Subcutaneous abdominal adipose tissue (tissue), 5 donors: ENCODE data around the gene TINCR.

Experiments used
- H3K27ac ChIP-seq: one replicate; pipeline ENCODE4 v1.7.0; 2013; ENCODE audit warnings: low read depth, mild to moderate bottlenecking, inconsistent platforms, low read length, moderate library complexity
- H3K27me3 ChIP-seq, 5 donors: one replicate each; pipeline ENCODE4 v1.7.0; 2013; ENCODE audit warnings: low read length in 5 of 5, inconsistent platforms in 1 of 5; ENCODE audit not compliant: control insufficient read depth in 5 of 5, insufficient read depth in 4 of 5
- H3K36me3 ChIP-seq, 5 donors: one replicate each; pipeline ENCODE4 v1.7.0; 2013; ENCODE audit warnings: low read length in 5 of 5; ENCODE audit not compliant: control insufficient read depth in 5 of 5, insufficient read depth in 5 of 5
- H3K4me1 ChIP-seq, 5 donors: one replicate each; pipeline ENCODE4 v1.7.0; 2013; ENCODE audit warnings: low read length in 5 of 5, mild to moderate bottlenecking in 3 of 5, moderate library complexity in 1 of 5; ENCODE audit not compliant: control insufficient read depth in 5 of 5, insufficient read depth in 5 of 5
- H3K4me3 ChIP-seq, 5 donors: one replicate each; pipeline ENCODE4 v1.7.0; 2013; ENCODE audit warnings: low read length in 5 of 5, low read depth in 1 of 5
- H3K9ac ChIP-seq, 5 donors: one replicate each; pipeline ENCODE4 v1.7.0; 2013; ENCODE audit warnings: low read length in 5 of 5, mild to moderate bottlenecking in 4 of 5, moderate library complexity in 3 of 5
- H3K9me3 ChIP-seq, 5 donors: one replicate each; pipeline ENCODE4 v1.7.0; 2013; ENCODE audit warnings: low read length in 5 of 5; ENCODE audit not compliant: control insufficient read depth in 5 of 5
- donor health status: healthy.
- donor health status: healthy.
- donor health status: healthy.
- donor health status: healthy.
- donor health status: healthy.

The TINCR gene

DNA sequence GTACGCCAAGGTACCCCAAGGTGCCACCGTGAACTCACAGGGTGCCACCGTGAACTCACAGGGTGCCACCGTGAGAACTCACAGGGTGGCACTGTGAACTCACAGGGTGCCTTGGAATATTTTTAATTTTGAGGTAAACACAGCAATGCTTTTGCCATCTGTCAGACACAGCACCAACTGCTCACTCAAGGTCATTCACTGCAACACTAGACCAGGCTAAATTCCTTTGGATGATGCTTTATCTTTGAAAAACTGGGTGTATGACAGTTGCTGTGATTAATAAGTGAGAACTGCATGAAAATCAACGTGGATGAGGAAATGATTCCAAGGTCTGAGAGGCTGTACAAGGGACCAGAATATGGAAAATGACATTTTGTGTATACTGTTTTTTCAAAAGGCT lies 35.9 kb upstream of the TINCR start:
- Histone ChIP-seq H3K4me3 (no peak overlapping the region), H3K9me3 (no peaks in the 10 kb centered on the region), H3K27ac (no peak overlapping the region), H3K9ac (no peak overlapping the region), H3K27me3 (no peaks in the 10 kb centered on the region), H3K36me3 (peaks cover 15 to 93% (median 87%) of the 10 kb centered on the region in 5 donors), H3K4me1 (peaks cover 0 to 2% (median 0%) of the 10 kb centered on the region in 5 donors)

DNA sequence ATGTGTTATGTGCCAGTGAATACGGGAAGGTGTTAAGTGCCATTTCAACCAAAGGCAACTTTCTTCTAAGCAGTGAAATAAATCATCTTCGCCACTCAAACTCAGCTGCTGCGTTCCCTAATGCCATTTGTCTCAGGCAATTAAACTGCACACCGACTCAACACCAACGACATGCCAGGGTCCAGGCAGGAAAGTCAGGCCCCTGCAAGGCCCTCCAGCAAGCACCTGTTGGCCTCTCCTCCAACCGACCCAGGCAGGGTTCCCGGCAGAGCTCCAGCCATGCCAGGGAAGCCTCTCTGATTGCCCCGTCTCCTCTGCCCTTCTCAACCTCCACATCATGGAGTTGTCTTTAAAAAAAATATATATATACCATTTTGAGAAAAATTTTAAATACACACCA lies 33.0 kb upstream of the TINCR start:
- Histone ChIP-seq H3K36me3 (peaks cover 13 to 93% (median 89%) of the 10 kb centered on the region in 5 donors), H3K9me3 (no peaks in the 10 kb centered on the region), H3K27me3 (no peaks in the 10 kb centered on the region), H3K4me3 (no peak overlapping the region), H3K27ac (no peak overlapping the region), H3K9ac (no peak overlapping the region), H3K4me1 (peaks cover 0 to 2% (median 0%) of the 10 kb centered on the region in 5 donors)

- Histone ChIP-seq H3K9ac (no peak overlapping the region), H3K9me3 (no peaks in the 10 kb centered on the region), H3K4me1 (peaks cover 0 to 11% (median 6%) of the 10 kb centered on the region in 5 donors), H3K27ac (no peak overlapping the region), H3K4me3 (no peak overlapping the region), H3K36me3 (peaks cover 7 to 98% (median 97%) of the 10 kb centered on the region in 5 donors), H3K27me3 (no peaks in the 10 kb centered on the region)
These were observed 28.0 kb upstream of the TINCR start for GRCh38 chr19:5595745-5596144.

GRCh38 chr19:5595129-5595528 lies 27.4 kb upstream of the TINCR start:
- H3K36me3 ChIP-seq = peaks cover 7 to 98% (median 97%) of the 10 kb centered on the region in 5 donors
- H3K27me3 ChIP-seq = no peaks in the 10 kb centered on the region
- H3K27ac ChIP-seq = no peak overlapping the region
- H3K9ac ChIP-seq = no peak overlapping the region
- no peaks in the 10 kb centered on the region for H3K9me3 ChIP-seq
- peaks cover 0 to 11% (median 6%) of the 10 kb centered on the region in 5 donors for H3K4me1 ChIP-seq
- H3K4me3 ChIP-seq = no peak overlapping the region

DNA sequence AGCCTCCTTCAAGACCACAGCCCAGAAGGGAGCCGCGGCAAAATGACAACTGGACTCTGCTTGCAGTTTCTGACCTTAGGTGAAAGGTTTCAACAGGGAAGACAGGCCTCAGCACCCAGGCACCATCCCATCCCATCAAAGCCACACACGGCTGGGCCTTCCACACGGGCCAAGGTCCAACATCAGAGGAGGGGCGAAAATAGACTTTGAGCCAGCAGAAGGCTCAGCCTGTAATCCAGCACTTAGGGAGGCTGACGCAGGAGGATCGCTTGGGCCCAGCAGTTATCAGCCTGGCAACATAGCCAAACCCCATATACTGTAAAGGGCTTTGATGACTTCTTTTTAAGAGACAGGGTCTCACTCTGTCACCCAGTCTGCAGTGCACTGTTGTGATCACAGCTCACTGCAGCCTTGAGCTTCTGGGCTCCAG lies 26.8 kb upstream of the TINCR start:
- H3K9ac ChIP-seq = no peak overlapping the region
- H3K27ac ChIP-seq = no peak overlapping the region
- H3K36me3 ChIP-seq = peaks cover 4 to 98% (median 97%) of the 10 kb centered on the region in 5 donors
- H3K9me3 ChIP-seq = no peaks in the 10 kb centered on the region
- H3K27me3 ChIP-seq = no peaks in the 10 kb centered on the region
- H3K4me3 ChIP-seq = no peak overlapping the region
- H3K4me1 ChIP-seq = peaks cover 0 to 11% (median 6%) of the 10 kb centered on the region in 5 donors

- Histone ChIP-seq H3K9ac (no peak overlapping the region), H3K9me3 (no peaks in the 10 kb centered on the region), H3K4me1 (peaks cover 0 to 11% (median 6%) of the 10 kb centered on the region in 5 donors), H3K27ac (no peak overlapping the region), H3K36me3 (peaks cover 0 to 98% (median 97%) of the 10 kb centered on the region in 5 donors), H3K4me3 (no peak overlapping the region), H3K27me3 (no peaks in the 10 kb centered on the region)
These were observed 25.8 kb upstream of the TINCR start for GRCh38 chr19:5593343-5594255.

GRCh38 chr19:5592531-5593342 lies 25.0 kb upstream of the TINCR start:
- Histone ChIP-seq H3K36me3 (peaks cover 0 to 98% (median 97%) of the 10 kb centered on the region in 5 donors), H3K4me3 (no peak overlapping the region), H3K9me3 (no peaks in the 10 kb centered on the region), H3K27ac (no peak overlapping the region), H3K9ac (no peak overlapping the region), H3K27me3 (no peaks in the 10 kb centered on the region), H3K4me1 (peaks cover 0 to 15% (median 6%) of the 10 kb centered on the region in 5 donors)

GRCh38 chr19:5591476-5591875 lies 23.7 kb upstream of the TINCR start:
- Histone ChIP-seq H3K9me3 (no peaks in the 10 kb centered on the region), H3K27ac (no peak overlapping the region), H3K4me3 (no peak overlapping the region), H3K9ac (no peak overlapping the region), H3K4me1 (peaks cover 0 to 16% (median 8%) of the 10 kb centered on the region in 5 donors), H3K27me3 (no peaks in the 10 kb centered on the region), H3K36me3 (peaks cover 0 to 98% (median 96%) of the 10 kb centered on the region in 5 donors)

- Histone ChIP-seq H3K36me3 (peaks cover 0 to 98% (median 96%) of the 10 kb centered on the region in 5 donors), H3K4me1 (peaks cover 0 to 22% (median 14%) of the 10 kb centered on the region in 5 donors), H3K27ac (no peak overlapping the region), H3K9me3 (no peaks in the 10 kb centered on the region), H3K27me3 (no peaks in the 10 kb centered on the region), H3K9ac (no peak overlapping the region), H3K4me3 (no peak overlapping the region)
These were observed 23.1 kb upstream of the TINCR start for GRCh38 chr19:5590865-5591154.
